ENCODE results near the gene SLIT3. TPM values are rescaled to one million over a fixed set of nuclear protein-coding genes. Genes with fewer than 3 reads are reported as not detected.

The SLIT3 gene
- total RNA-seq, 1 experiment from 2014 or later, result 0.44 TPM

DNA sequence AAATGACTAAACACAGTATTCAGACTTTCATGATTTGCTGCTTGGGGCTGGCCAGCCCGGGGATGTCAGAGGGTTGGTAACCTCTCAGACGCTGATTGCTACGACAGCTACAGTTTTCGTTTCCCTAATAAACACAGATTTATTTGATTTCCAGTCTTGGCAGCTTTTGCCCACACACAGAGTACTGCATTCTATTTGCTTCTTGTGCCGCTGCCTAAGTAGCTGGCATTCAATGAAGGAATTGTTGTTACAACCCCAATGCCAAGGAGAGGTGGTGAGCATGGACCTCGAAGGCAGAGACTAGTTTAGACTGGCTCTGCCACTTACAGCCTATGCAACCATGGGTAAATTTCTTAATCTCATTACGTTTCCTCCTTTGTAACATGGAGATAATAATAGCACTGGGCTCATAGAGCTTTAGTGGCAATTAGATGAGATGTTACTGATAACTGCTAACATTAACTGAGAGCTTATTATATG is 474.7 kb downstream of the SLIT3 start:
- no peak; the same call in 1 of the 2 replicates for ATAC-seq

DNA sequence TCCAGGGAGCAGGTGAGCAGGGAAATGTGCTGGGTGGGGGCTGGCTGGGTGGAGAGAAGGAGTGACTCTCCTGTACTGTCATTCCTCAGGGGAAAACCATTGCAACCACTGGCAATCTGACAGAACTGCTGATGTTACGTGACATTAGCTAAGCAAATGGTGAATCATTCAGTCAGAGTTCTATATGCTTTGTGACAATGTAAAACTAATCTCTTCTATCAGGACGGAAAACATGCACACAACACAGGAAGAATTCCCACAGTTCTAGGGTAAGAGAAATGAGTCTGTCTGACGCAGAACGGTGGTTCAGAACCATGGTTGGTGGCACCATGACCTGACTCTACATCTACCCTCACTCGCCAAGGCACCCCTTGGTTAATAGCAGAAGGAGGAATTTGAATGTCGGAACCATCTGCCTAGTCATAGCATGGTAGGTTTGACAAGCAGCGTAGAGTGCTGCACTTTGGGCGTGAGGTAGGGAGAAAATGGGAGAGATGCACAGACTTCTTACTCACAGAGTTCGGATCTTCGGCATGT is 478.1 kb downstream of the SLIT3 start:
- Histone ChIP-seq H3K36me3 (ENCODE audit: low read depth, low read length) (no peaks in the 10 kb centered on the region), H3K4me3 (ENCODE audit: low read length) (no peak overlapping the region), H3K9ac (ENCODE audit: low read length) (no peak overlapping the region), H3K4me2 (ENCODE audit: low read length) (no peak overlapping the region), H3K9me3 (ENCODE audit: low read length) (no peaks in the 10 kb centered on the region), H4K20me1 (ENCODE audit: low read length) (no peaks in the 10 kb centered on the region; the same call in 1 of the 2 replicates), H3K27me3 (ENCODE audit: low read length) (peaks cover 74% of the 10 kb centered on the region), H3K27ac (ENCODE audit: low read length) (peak overlapping the region; percentile 52), H3K4me1 (ENCODE audit: insufficient read depth, low read length) (peaks cover 7% of the 10 kb centered on the region; the same call in 1 of the 2 replicates), H2AFZ (ENCODE audit: low read length) (no peak overlapping the region), H3F3A (ENCODE audit: low read length, unreplicated experiment) (no peaks in the 10 kb centered on the region), H3K9me2 (replicated peaks; ENCODE audit: low read length) (no peaks in the 10 kb centered on the region), H3K79me2 (ENCODE audit: low read length) (no peaks in the 10 kb centered on the region)
- intact Hi-C loops (cut with micrococcal nuclease), result no loop called here
- no peak; the same call in none of the 2 replicates for ATAC-seq
- TF ChIP-seq, protein P1, sequence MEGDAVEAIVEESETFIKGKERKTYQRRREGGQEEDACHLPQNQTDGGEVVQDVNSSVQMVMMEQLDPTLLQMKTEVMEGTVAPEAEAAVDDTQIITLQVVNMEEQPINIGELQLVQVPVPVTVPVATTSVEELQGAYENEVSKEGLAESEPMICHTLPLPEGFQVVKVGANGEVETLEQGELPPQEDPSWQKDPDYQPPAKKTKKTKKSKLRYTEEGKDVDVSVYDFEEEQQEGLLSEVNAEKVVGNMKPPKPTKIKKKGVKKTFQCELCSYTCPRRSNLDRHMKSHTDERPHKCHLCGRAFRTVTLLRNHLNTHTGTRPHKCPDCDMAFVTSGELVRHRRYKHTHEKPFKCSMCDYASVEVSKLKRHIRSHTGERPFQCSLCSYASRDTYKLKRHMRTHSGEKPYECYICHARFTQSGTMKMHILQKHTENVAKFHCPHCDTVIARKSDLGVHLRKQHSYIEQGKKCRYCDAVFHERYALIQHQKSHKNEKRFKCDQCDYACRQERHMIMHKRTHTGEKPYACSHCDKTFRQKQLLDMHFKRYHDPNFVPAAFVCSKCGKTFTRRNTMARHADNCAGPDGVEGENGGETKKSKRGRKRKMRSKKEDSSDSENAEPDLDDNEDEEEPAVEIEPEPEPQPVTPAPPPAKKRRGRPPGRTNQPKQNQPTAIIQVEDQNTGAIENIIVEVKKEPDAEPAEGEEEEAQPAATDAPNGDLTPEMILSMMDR (conservative IDR thresholded peaks at IDR 0.05; ENCODE audit: low read depth, low read length), result no peak
- no peak for TF ChIP-seq EZH2 (IDR thresholded peaks at IDR 0.05; ENCODE audit: low read length, unreplicated experiment)
- TF ChIP-seq EZH2phosphoT487 (IDR thresholded peaks at IDR 0.05; ENCODE audit: borderline replicate concordance, low read length), result no peak
- ChIA-PET POLR2A (ENCODE audit: unreplicated experiment) (no interaction called here), CTCF (no interaction called here)
- no TSS peak for BruUV-seq (replicated peaks)
- DNase-seq, result peak; percentile 68

More for the DNA sequence above, 474.7 kb downstream of the SLIT3 start:
- no peak overlapping the region for H3K9ac ChIP-seq (ENCODE audit: low read length)
- no peaks in the 10 kb centered on the region for H3K9me2 ChIP-seq (replicated peaks; ENCODE audit: low read length)
- BruUV-seq (replicated peaks), result no TSS peak
- H3K4me1 ChIP-seq (ENCODE audit: insufficient read depth, low read length), result peaks cover 7% of the 10 kb centered on the region; the same call in 1 of the 2 replicates
- no peaks in the 10 kb centered on the region for H3F3A ChIP-seq (ENCODE audit: low read length, unreplicated experiment)
- ChIA-PET POLR2A (ENCODE audit: unreplicated experiment) (no interaction called here), CTCF (no interaction called here)
- no peak overlapping the region for H3K4me3 ChIP-seq (ENCODE audit: low read length)
- H4K20me1 ChIP-seq (ENCODE audit: low read length), result no peaks in the 10 kb centered on the region; the same call in 1 of the 2 replicates
- TF ChIP-seq, protein P1 (conservative IDR thresholded peaks at IDR 0.05; ENCODE audit: low read depth, low read length), result no peak
- TF ChIP-seq EZH2 (IDR thresholded peaks at IDR 0.05; ENCODE audit: low read length, unreplicated experiment) (no peak), EZH2phosphoT487 (IDR thresholded peaks at IDR 0.05; ENCODE audit: borderline replicate concordance, low read length) (no peak)
- peaks cover 47% of the 10 kb centered on the region for H3K27me3 ChIP-seq (ENCODE audit: low read length)
- no peaks in the 10 kb centered on the region for H3K36me3 ChIP-seq (ENCODE audit: low read depth, low read length)
- intact Hi-C loops (cut with micrococcal nuclease), result no loop called here
- H3K27ac ChIP-seq (ENCODE audit: low read length), result no peak overlapping the region
- H3K79me2 ChIP-seq (ENCODE audit: low read length), result no peaks in the 10 kb centered on the region
- H3K4me2 ChIP-seq (ENCODE audit: low read length), result no peak overlapping the region
- no peaks in the 10 kb centered on the region for H3K9me3 ChIP-seq (ENCODE audit: low read length)
- H2AFZ ChIP-seq (ENCODE audit: low read length), result no peak overlapping the region
- no peak for DNase-seq

DNA sequence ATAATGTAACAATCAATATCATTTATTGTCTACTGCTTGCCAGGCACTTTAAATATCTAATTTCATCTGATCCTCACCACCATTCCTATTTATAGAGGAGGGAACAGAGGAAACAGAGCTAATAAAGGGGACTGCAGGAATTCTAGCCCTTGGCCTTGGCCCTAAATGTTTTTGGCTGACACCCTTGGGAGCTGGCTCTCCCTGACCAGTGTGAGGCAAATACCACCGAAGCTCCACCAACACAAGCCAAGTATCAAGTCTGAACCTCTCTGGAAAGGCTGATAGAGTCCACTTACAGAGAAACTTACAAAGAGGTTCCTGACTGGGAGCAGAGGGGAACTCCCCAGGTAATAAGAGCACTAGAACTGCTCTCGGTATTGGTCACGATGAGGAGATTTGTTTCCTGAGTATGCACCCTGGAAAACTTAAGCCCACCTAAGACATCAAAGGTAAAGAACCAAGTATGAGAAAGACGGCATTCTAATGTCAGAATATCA is 478.6 kb downstream of the SLIT3 start:
- TF ChIP-seq EZH2 (IDR thresholded peaks at IDR 0.05; ENCODE audit: low read length, unreplicated experiment), result no peak
- TF ChIP-seq EZH2phosphoT487 (IDR thresholded peaks at IDR 0.05; ENCODE audit: borderline replicate concordance, low read length), result no peak
- peaks cover 7% of the 10 kb centered on the region; the same call in 1 of the 2 replicates for H3K4me1 ChIP-seq (ENCODE audit: insufficient read depth, low read length)
- ChIA-PET POLR2A (ENCODE audit: unreplicated experiment) (no interaction called here), CTCF (no interaction called here)
- no peak overlapping the region for H3K27ac ChIP-seq (ENCODE audit: low read length)
- intact Hi-C loops (cut with micrococcal nuclease), result no loop called here
- no peaks in the 10 kb centered on the region for H3K9me2 ChIP-seq (replicated peaks; ENCODE audit: low read length)
- ATAC-seq (no peak), DNase-seq (no peak)
- H3K4me2 ChIP-seq (ENCODE audit: low read length), result no peak overlapping the region
- H4K20me1 ChIP-seq (ENCODE audit: low read length), result no peaks in the 10 kb centered on the region; the same call in 1 of the 2 replicates
- H2AFZ ChIP-seq (ENCODE audit: low read length), result no peak overlapping the region
- BruUV-seq (replicated peaks), result no TSS peak
- H3K27me3 ChIP-seq (ENCODE audit: low read length), result peaks cover 75% of the 10 kb centered on the region
- H3K9me3 ChIP-seq (ENCODE audit: low read length), result no peaks in the 10 kb centered on the region
- no peak overlapping the region for H3K4me3 ChIP-seq (ENCODE audit: low read length)
- no peak overlapping the region for H3K9ac ChIP-seq (ENCODE audit: low read length)
- no peaks in the 10 kb centered on the region for H3K36me3 ChIP-seq (ENCODE audit: low read depth, low read length)
- no peaks in the 10 kb centered on the region for H3F3A ChIP-seq (ENCODE audit: low read length, unreplicated experiment)
- no peaks in the 10 kb centered on the region for H3K79me2 ChIP-seq (ENCODE audit: low read length)

Data from PC-3 (cell line).